SU-DHL-6 (cell line): Measurements from ENCODE around the gene AFAP1L1.

Source experiments
- H2AFZ ChIP-seq: fragments of 200-600 bp; sonication (generic); 2 replicates; pipeline ENCODE4 v1.6.1; 2014; ENCODE audit warnings: low read depth, mild to moderate bottlenecking, moderate library complexity, mixed read lengths, antibody characterized with exemption, low read length; ENCODE audit not compliant: severe bottlenecking
- H3F3A ChIP-seq: fragments of 200-600 bp; shearing (Covaris generic); 2 replicates; pipeline ENCODE4 v1.6.0; 2016; ENCODE audit warnings: antibody characterized with exemption, mild to moderate bottlenecking; ENCODE audit not compliant: insufficient read depth
- H3K27ac ChIP-seq: fragments of 200-600 bp; sonication (generic); 2 replicates; pipeline ENCODE4 v1.5.1; 2016; ENCODE audit warnings: low read depth, mild to moderate bottlenecking, low read length, moderate library complexity, mixed read lengths
- H3K27me3 ChIP-seq: fragments of 200-600 bp; sonication (generic), shearing (Covaris generic); 2 replicates; pipeline ENCODE4 v1.6.0; 2014; ENCODE audit warnings: mild to moderate bottlenecking, low read length
- H3K36me3 ChIP-seq: fragments of 200-600 bp; sonication (generic); 2 replicates; pipeline ENCODE4 v1.6.1; 2014; ENCODE audit warnings: mild to moderate bottlenecking, low read length, mixed read lengths
- H3K4me2 ChIP-seq: fragments of 300-600, 200-600 bp; shearing (Covaris generic), sonication (generic); 2 replicates; pipeline ENCODE4 v1.6.0; 2014; ENCODE audit warnings: low read length, low read depth, mild to moderate bottlenecking; ENCODE audit not compliant: poor library complexity, severe bottlenecking
- H3K4me3 ChIP-seq: fragments of 200-600 bp; sonication (generic); 2 replicates; pipeline ENCODE4 v1.5.1; 2014; ENCODE audit warnings: antibody characterized with exemption, low read length, mild to moderate bottlenecking, mixed read lengths; ENCODE audit not compliant: insufficient read depth, poor library complexity, severe bottlenecking
- H3K79me2 ChIP-seq: fragments of 200-600 bp; sonication (generic); 2 replicates; pipeline ENCODE4 v1.6.1; 2014; ENCODE audit warnings: mild to moderate bottlenecking, low read length, moderate library complexity; ENCODE audit not compliant: insufficient read depth
- H3K9ac ChIP-seq: fragments of 200-600 bp; sonication (generic); 2 replicates; pipeline ENCODE4 v1.7.0; 2014; ENCODE audit warnings: mild to moderate bottlenecking, low read length
- H3K9me2 ChIP-seq: fragments of 200-600 bp; sonication (generic); replicated peaks from 2 replicates; pipeline ENCODE4 v1.6.1; 2014; ENCODE audit warnings: low read length; ENCODE audit not compliant: insufficient read depth
- H3K9me3 ChIP-seq: fragments of 200-600 bp; sonication (generic); 2 replicates; pipeline ENCODE4 v1.6.1; 2014; ENCODE audit warnings: low read length, mixed read lengths; ENCODE audit not compliant: insufficient read depth
- H4K20me1 ChIP-seq: fragments of 200-600 bp; sonication (generic); 2 replicates; pipeline ENCODE4 v1.6.1; 2014; ENCODE audit warnings: low read depth, mild to moderate bottlenecking, antibody characterized with exemption, low read length, moderate library complexity, mixed read lengths
- CTCF ChIP-seq: fragments of 200-600 bp; sonication (generic); IDR thresholded peaks from one replicate; pipeline ENCODE4 v1.5.1; 2017; ENCODE audit warnings: antibody characterized with exemption, mild to moderate bottlenecking, low read length, moderate library complexity; ENCODE audit not compliant: insufficient read depth, poor library complexity, severe bottlenecking
- EZH2phosphoT487 ChIP-seq: fragments of 200-600 bp; sonication (generic), shearing (Covaris generic); conservative IDR thresholded peaks from 2 replicates; pipeline ENCODE4 v1.6.1; 2018; ENCODE audit warnings: mild to moderate bottlenecking, antibody characterized with exemption, low read length, moderate library complexity, mixed read lengths

AFAP1L1 gene

GRCh38 chr5:149382517-149383220, 111.0 kb downstream of the AFAP1L1 start:
- Histone ChIP-seq H3F3A (no peaks in the 10 kb centered on the region), H3K9me3 (no peaks in the 10 kb centered on the region), H3K27me3 (no peaks in the 10 kb centered on the region), H3K9me2 (no peaks in the 10 kb centered on the region), H3K4me2 (no peak overlapping the region), H3K36me3 (no peaks in the 10 kb centered on the region), H2AFZ (no peak overlapping the region), H4K20me1 (no peaks in the 10 kb centered on the region), H3K9ac (no peak overlapping the region), H3K4me3 (no peak overlapping the region), H3K27ac (no peak overlapping the region), H3K79me2 (no peaks in the 10 kb centered on the region)
- TF ChIP-seq CTCF (no peak), EZH2phosphoT487 (no peak)

DNA sequence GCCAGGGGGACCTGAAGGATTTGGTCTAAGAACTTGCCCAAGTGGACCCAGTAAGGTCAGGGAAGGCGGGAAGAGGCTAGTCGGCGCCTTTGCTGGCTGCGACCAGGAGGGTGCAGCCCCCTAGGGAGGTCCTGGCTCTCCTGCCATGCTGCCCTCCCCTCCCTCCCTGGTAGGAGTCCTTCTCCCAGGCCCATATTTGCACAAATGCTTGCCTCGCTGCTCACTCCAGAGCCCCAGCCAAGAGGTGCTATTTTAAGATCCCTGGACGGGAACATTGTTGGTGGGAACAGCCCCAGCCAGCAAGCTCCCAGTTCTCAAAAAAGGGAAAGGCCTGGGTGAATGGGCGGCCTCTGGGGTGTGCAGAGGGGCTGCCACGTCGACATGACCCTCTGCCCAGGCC, 111.7 kb downstream of the AFAP1L1 start:
- Histone ChIP-seq H3K9me2 (no peaks in the 10 kb centered on the region), H3K4me2 (no peak overlapping the region), H3K9me3 (no peaks in the 10 kb centered on the region), H3K9ac (no peak overlapping the region), H3F3A (no peaks in the 10 kb centered on the region), H3K36me3 (no peaks in the 10 kb centered on the region), H2AFZ (no peak overlapping the region), H3K27me3 (0 out of 2 replicates have a peak, but pooled peaks cover 1% of the 10 kb centered on the region), H4K20me1 (no peaks in the 10 kb centered on the region), H3K79me2 (no peaks in the 10 kb centered on the region), H3K4me3 (no peak overlapping the region), H3K27ac (no peak overlapping the region)
- TF ChIP-seq CTCF = no peak
- TF ChIP-seq EZH2phosphoT487 = no peak

GRCh38 chr5:149386166-149386565, 114.5 kb downstream of the AFAP1L1 start:
- no peak overlapping the region for H3K9ac ChIP-seq
- no peak overlapping the region for H3K4me2 ChIP-seq
- no peak overlapping the region for H3K27ac ChIP-seq
- no peak overlapping the region for H3K4me3 ChIP-seq
- H3K79me2 ChIP-seq = no peaks in the 10 kb centered on the region
- H3F3A ChIP-seq = no peaks in the 10 kb centered on the region
- H4K20me1 ChIP-seq = no peaks in the 10 kb centered on the region
- TF ChIP-seq CTCF (no peak), EZH2phosphoT487 (no peak)
- H3K9me3 ChIP-seq = no peaks in the 10 kb centered on the region
- H2AFZ ChIP-seq = no peak overlapping the region
- H3K9me2 ChIP-seq = no peaks in the 10 kb centered on the region
- H3K36me3 ChIP-seq = no peaks in the 10 kb centered on the region
- 0 out of 2 replicates have a peak, but pooled peaks cover 4% of the 10 kb centered on the region for H3K27me3 ChIP-seq
